Stomach (tissue), 9 donors: ENCODE measurements around the gene MS4A15. TPM values are rescaled to one million over a fixed set of nuclear protein-coding genes. Genes with fewer than 3 reads are reported as not detected.

Experiments used
- DNase-seq, 2 donors: peaks; one replicate each; pipeline versions ENCODE4 v3.0.0 to v3.0.0-alpha.2; 2013 to 2019
- H3K27ac ChIP-seq, 5 donors: fragments of 200-600 bp in 4 of 5; sonication (generic) in 4 of 5; one replicate each; pipeline ENCODE4 v1.5.1; 2013 to 2019; ENCODE audit warnings: mild to moderate bottlenecking in 1 of 5, moderate library complexity in 1 of 5
- H3K27me3 ChIP-seq, 3 donors: fragments of 200-600 bp; sonication (generic); one replicate each; pipeline ENCODE4 v1.5.1; 2017 to 2019; ENCODE audit warnings: mixed run types in 1 of 3
- H3K36me3 ChIP-seq, 4 donors: fragments of 200-600 bp; sonication (generic); 1 replicate in 3 of 4; 2 replicates in 1 of 4; pipeline ENCODE4 v1.5.1; 2016 to 2019
- H3K4me1 ChIP-seq, 4 donors: fragments of 200-600 bp; sonication (generic); one replicate each; pipeline ENCODE4 v1.5.1; 2016 to 2019
- H3K4me3 ChIP-seq, 4 donors: fragments of 200-600 bp; sonication (generic) in 3 of 4; one replicate each; pipeline ENCODE4 v1.5.1; 2016 to 2019; ENCODE audit warnings: mild to moderate bottlenecking in 1 of 4
- H3K9me3 ChIP-seq, 4 donors: fragments of 200-600 bp; sonication (generic); one replicate each; pipeline ENCODE4 v1.5.1; 2016 to 2019
- CTCF ChIP-seq, 7 experiments: fragments of 450-650 bp in 4 of 7; fragments of 200-600 bp in 3 of 7; sonication (generic) in 3 of 7; IDR thresholded peaks; one replicate each; pipeline ENCODE4 v1.5.1; 2016 to 2019; ENCODE audit warnings: antibody characterized with exemption in 7 of 7, control low read depth in 2 of 7, mild to moderate bottlenecking in 1 of 7
- EP300 ChIP-seq: sonication (generic); formaldehyde crosslinking; IDR thresholded peaks from one replicate; pipeline ENCODE4 v1.6.1; 2017; ENCODE audit warnings: antibody characterized with exemption
- POLR2A ChIP-seq, 4 donors: fragments of 450-650 bp; IDR thresholded peaks; one replicate each; pipeline ENCODE4 v1.6.1; 2016; ENCODE audit warnings: antibody characterized with exemption in 4 of 4, control low read depth in 2 of 4, mild to moderate bottlenecking in 1 of 4, moderate library complexity in 1 of 4
- POLR2AphosphoS5 ChIP-seq, 3 donors: sonication (generic); formaldehyde crosslinking; IDR thresholded peaks; one replicate each; pipeline ENCODE4 v1.6.1; 2016; ENCODE audit warnings: antibody characterized with exemption in 3 of 3
- WGBS, 5 donors: extraction: QIAGEN DNeasy Blood & Tissue Kit in 3 of 5; methylation state at CpG; one replicate each; pipeline versions ENCODE4 v1.1.5 to v1.1.7; 2013 to 2018; 5-methylcytosine and 5-hydroxymethylcytosine counted together
- intact Hi-C: fragments of 100-400 bp; cut with DNase I; formaldehyde crosslinking; loops from one replicate; pipeline ENCODE4 v1.15.1; 2023; ENCODE audit warnings: low total_unique reads
- polyA plus RNA-seq, 3 donors: library from polyadenylated mRNA; stranded (reverse); fragments of 200-250 nt; gene quantifications; one replicate each; pipeline ENCODE4 v1.2.3, GENCODE V29; 2013
- total RNA-seq, 5 donors: library from RNA; depleted of rRNA; stranded (reverse); fragments of >200 nt; gene quantifications; one replicate each; pipeline versions ENCODE4 v1.1.0 to v1.2.3, GENCODE V29; 2014 to 2016
- donor health status: healthy with polysubstance abuse.
- donor health status: Bipolar disorder and iron deficiency.
- donor health status: healthy.

MS4A15 gene
- total and polyA plus RNA-seq, 8 donors: not detected

DNA sequence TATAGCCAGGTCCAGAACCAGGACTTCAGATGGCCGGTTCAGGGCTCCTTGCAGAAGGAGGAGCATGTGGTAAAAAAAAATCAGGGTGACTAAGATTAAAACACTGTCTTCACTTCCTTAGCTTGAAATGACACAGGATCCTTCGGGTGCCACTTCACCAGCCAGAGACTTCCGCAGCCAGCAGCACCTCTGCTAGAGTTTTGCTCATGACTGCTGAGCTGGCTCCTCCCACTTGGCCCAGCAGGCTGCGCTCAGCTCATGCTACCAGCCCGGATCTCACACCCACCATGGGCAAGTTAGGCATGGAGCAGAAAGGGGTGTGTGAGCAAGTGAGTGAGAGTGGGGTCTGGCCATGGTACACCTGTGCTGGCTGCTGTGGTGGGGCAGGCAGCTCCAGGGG is 38.7 kb upstream of the MS4A15 start:
- Histone ChIP-seq H3K36me3 (no peaks in the 10 kb centered on the region), H3K27ac (no peak overlapping the region), H3K9me3 (peaks cover 0 to 16% (median 9%) of the 10 kb centered on the region in 4 donors), H3K4me3 (no peak overlapping the region), H3K4me1 (no peaks in the 10 kb centered on the region), H3K27me3 (peaks cover 0 to 6% (median 0%) of the 10 kb centered on the region in 3 donors)
- intact Hi-C loops: no loop called here
- WGBS, 5 donors: 75 to 90% (median 89%) methylated on average over 4 to 5 of the region's 5 CpGs
- TF ChIP-seq POLR2A (IDR thresholded peaks at IDR 0.05): no peak
- no peak for TF ChIP-seq POLR2AphosphoS5 (IDR thresholded peaks at IDR 0.05)
- no peak for DNase-seq

GRCh38 chr11:60718524-60719316 is 37.9 kb upstream of the MS4A15 start:
- 80 to 87% (median 86%) methylated on average over 10 of the region's 10 CpGs for WGBS, 5 donors

GRCh38 chr11:60719391-60719790 is 37.3 kb upstream of the MS4A15 start:
- no peak overlapping the region for H3K27ac ChIP-seq
- no peak for TF ChIP-seq POLR2AphosphoS5 (IDR thresholded peaks at IDR 0.05)
- no peak for TF ChIP-seq CTCF (IDR thresholded peaks at IDR 0.05)
- TF ChIP-seq POLR2A (IDR thresholded peaks at IDR 0.05): no peak
- TF ChIP-seq EP300: no peak
- peaks cover 0 to 6% (median 0%) of the 10 kb centered on the region in 3 donors for H3K27me3 ChIP-seq
- no peaks in the 10 kb centered on the region for H3K4me1 ChIP-seq
- H3K4me3 ChIP-seq: no peak overlapping the region
- H3K36me3 ChIP-seq: no peaks in the 10 kb centered on the region
- DNase-seq: no peak
- peaks cover 0 to 16% (median 9%) of the 10 kb centered on the region in 4 donors for H3K9me3 ChIP-seq
- intact Hi-C loops: no loop called here
- 73 to 85% (median 83%) methylated on average over 4 of the region's 4 CpGs for WGBS, 5 donors

More at GRCh38 chr11:60718524-60719316, 37.9 kb upstream of the MS4A15 start:
- no peaks in the 10 kb centered on the region for H3K4me1 ChIP-seq
- intact Hi-C loops: no loop called here
- DNase-seq: no peak
- no peak overlapping the region for H3K27ac ChIP-seq
- H3K4me3 ChIP-seq: no peak overlapping the region
- peaks cover 0 to 6% (median 0%) of the 10 kb centered on the region in 3 donors for H3K27me3 ChIP-seq
- TF ChIP-seq EP300 (no peak), CTCF (IDR thresholded peaks at IDR 0.05) (no peak), POLR2AphosphoS5 (IDR thresholded peaks at IDR 0.05) (no peak), POLR2A (IDR thresholded peaks at IDR 0.05) (no peak)
- peaks cover 0 to 16% (median 9%) of the 10 kb centered on the region in 4 donors for H3K9me3 ChIP-seq
- no peaks in the 10 kb centered on the region for H3K36me3 ChIP-seq

DNA sequence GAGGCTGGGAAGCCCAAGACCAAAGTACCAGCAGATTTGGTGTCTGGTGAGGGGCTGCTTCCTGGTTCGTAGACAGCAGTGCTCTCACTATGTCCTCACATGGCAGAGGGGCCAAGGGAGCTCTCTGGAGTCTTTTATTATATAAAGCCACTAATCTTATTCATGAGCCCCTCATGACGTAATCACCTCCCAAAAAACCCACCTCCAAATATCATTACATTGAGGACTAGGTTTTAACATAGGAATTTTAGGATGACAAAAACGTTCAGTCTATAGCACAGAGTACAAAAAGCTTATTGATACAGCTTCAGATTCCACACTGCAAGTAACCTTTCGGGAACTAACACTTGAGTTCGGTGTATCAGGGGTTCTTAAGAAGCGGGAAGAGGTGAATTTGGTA is 36.2 kb upstream of the MS4A15 start:
- H3K4me3 ChIP-seq: no peak overlapping the region
- H3K27me3 ChIP-seq: peaks cover 0 to 6% (median 0%) of the 10 kb centered on the region in 3 donors
- no peaks in the 10 kb centered on the region for H3K36me3 ChIP-seq
- intact Hi-C loops: no loop called here
- peaks cover 0 to 16% (median 9%) of the 10 kb centered on the region in 4 donors for H3K9me3 ChIP-seq
- H3K27ac ChIP-seq: no peak overlapping the region
- 80 to 84% (median 82%) methylated on average over 6 of the region's 6 CpGs for WGBS, 5 donors
- no peaks in the 10 kb centered on the region for H3K4me1 ChIP-seq
- TF ChIP-seq POLR2AphosphoS5 (IDR thresholded peaks at IDR 0.05): no peak
- TF ChIP-seq POLR2A (IDR thresholded peaks at IDR 0.05): no peak
- TF ChIP-seq CTCF (IDR thresholded peaks at IDR 0.05): no peak
- TF ChIP-seq EP300: no peak
- DNase-seq: no peak

DNA sequence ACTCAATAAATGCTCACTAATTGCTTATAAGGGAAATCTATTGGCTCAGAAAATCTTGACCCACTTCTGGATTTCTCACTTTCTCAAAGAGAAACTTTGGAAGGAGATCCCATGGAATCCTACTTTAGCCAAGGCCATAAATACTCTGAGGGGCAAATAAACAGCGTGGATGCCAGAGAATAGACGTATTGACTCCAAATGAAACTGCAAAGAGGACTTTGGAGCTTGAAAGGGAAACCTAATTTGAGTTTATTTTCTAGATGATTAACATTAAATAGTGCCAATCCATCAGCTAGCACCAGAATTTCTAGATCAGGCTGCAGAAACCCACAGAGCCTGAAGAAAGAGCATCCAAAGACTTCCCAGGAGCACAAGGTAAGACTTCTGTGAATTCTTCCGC is 32.2 kb upstream of the MS4A15 start, which contains the start of gene MS4A18:
Gene MS4A18, plus strand, starts transcription at position 301 of the 400 bp plus-strand sequence.
- no peak within 1 kb of the TSS for H3K4me3 ChIP-seq
- H3K27ac ChIP-seq: no peak within 1 kb of the TSS
- no peaks in the 10 kb centered on the region for H3K4me1 ChIP-seq
- TF ChIP-seq POLR2AphosphoS5 (IDR thresholded peaks at IDR 0.05): no peak
- no peak for TF ChIP-seq POLR2A (IDR thresholded peaks at IDR 0.05)
- no peak for TF ChIP-seq EP300
- no peak for TF ChIP-seq CTCF (IDR thresholded peaks at IDR 0.05)
- no peaks in the 10 kb centered on the region for H3K9me3 ChIP-seq
- no peaks in the 10 kb centered on the region for H3K27me3 ChIP-seq
- no peak for DNase-seq
- H3K36me3 ChIP-seq: no peaks in the 10 kb centered on the region
- WGBS, 5 donors: 81 to 88% (median 86%) methylated on average over 3 of the region's 3 CpGs
- intact Hi-C loops: no loop called here
